Measurements from ENCODE around the gene DYNC1LI1. TPM values are rescaled to one million over a fixed set of nuclear protein-coding genes. Genes with fewer than 3 reads are reported as not detected.

DYNC1LI1 gene
- total RNA-seq, 1 experiment from 2014 or later: 36.9 TPM

- Histone ChIP-seq H3K4me3 (ENCODE audit: low read length) (no peak overlapping the region), H3K9ac (ENCODE audit: low read length) (no peak overlapping the region), H3K4me1 (ENCODE audit: low read length) (peaks cover 30% of the 10 kb centered on the region), H3K27ac (ENCODE audit: low read length) (peak overlapping the region; percentile 19; the same call in 1 of the 2 replicates), H3K79me2 (ENCODE audit: low read length) (peaks cover 90% of the 10 kb centered on the region), H3K4me2 (ENCODE audit: low read depth, low read length, poor library complexity, severe bottlenecking) (no peak overlapping the region), H3K9me2 (replicated peaks; ENCODE audit: insufficient read depth, low read length) (no peaks in the 10 kb centered on the region), H2AFZ (ENCODE audit: low read length) (no peak overlapping the region), H3K27me3 (ENCODE audit: low read length) (no peaks in the 10 kb centered on the region), H3K36me3 (ENCODE audit: insufficient read depth, low read length) (peaks cover 24% of the 10 kb centered on the region; the same call in 1 of the 2 replicates), H4K20me1 (ENCODE audit: insufficient read depth, low read depth, low read length) (no peaks in the 10 kb centered on the region), H3K9me3 (ENCODE audit: low read length) (no peaks in the 10 kb centered on the region)
- DNase-seq: no peak
Observed at GRCh38 chr3:32493437-32494414, 76.9 kb downstream of the DYNC1LI1 start.

GRCh38 chr3:32492684-32493436 lies 77.8 kb downstream of the DYNC1LI1 start:
- Histone ChIP-seq H3K9me2 (replicated peaks; ENCODE audit: insufficient read depth, low read length) (no peaks in the 10 kb centered on the region), H3K27me3 (ENCODE audit: low read length) (no peaks in the 10 kb centered on the region), H3K27ac (ENCODE audit: low read length) (peak overlapping the region; percentile 19; the same call in 1 of the 2 replicates), H3K4me3 (ENCODE audit: low read length) (no peak overlapping the region), H2AFZ (ENCODE audit: low read length) (no peak overlapping the region), H3K4me2 (ENCODE audit: low read depth, low read length, poor library complexity, severe bottlenecking) (no peak overlapping the region), H3K4me1 (ENCODE audit: low read length) (peaks cover 21% of the 10 kb centered on the region), H3K9ac (ENCODE audit: low read length) (no peak overlapping the region), H4K20me1 (ENCODE audit: insufficient read depth, low read depth, low read length) (no peaks in the 10 kb centered on the region), H3K79me2 (ENCODE audit: low read length) (peaks cover 88% of the 10 kb centered on the region), H3K36me3 (ENCODE audit: insufficient read depth, low read length) (peaks cover 27% of the 10 kb centered on the region; the same call in 1 of the 2 replicates), H3K9me3 (ENCODE audit: low read length) (no peaks in the 10 kb centered on the region)
- no peak for DNase-seq

GRCh38 chr3:32488474-32489008 lies 82.1 kb downstream of the DYNC1LI1 start:
- H3K79me2 ChIP-seq (ENCODE audit: low read length): peaks cover 58% of the 10 kb centered on the region
- peaks cover 27% of the 10 kb centered on the region for H3K4me1 ChIP-seq (ENCODE audit: low read length)
- H3K9me2 ChIP-seq (replicated peaks; ENCODE audit: insufficient read depth, low read length): no peaks in the 10 kb centered on the region
- H3K4me3 ChIP-seq (ENCODE audit: low read length): no peak overlapping the region
- H4K20me1 ChIP-seq (ENCODE audit: insufficient read depth, low read depth, low read length): no peaks in the 10 kb centered on the region
- H3K36me3 ChIP-seq (ENCODE audit: insufficient read depth, low read length): peaks cover 38% of the 10 kb centered on the region; the same call in 1 of the 2 replicates
- H3K9ac ChIP-seq (ENCODE audit: low read length): no peak overlapping the region
- DNase-seq: no peak
- H3K27ac ChIP-seq (ENCODE audit: low read length): no peak overlapping the region
- H2AFZ ChIP-seq (ENCODE audit: low read length): no peak overlapping the region
- no peaks in the 10 kb centered on the region for H3K9me3 ChIP-seq (ENCODE audit: low read length)
- no peaks in the 10 kb centered on the region for H3K27me3 ChIP-seq (ENCODE audit: low read length)
- H3K4me2 ChIP-seq (ENCODE audit: low read depth, low read length, poor library complexity, severe bottlenecking): no peak overlapping the region

- Histone ChIP-seq H3K9ac (ENCODE audit: low read length) (no peak overlapping the region), H4K20me1 (ENCODE audit: insufficient read depth, low read depth, low read length) (no peaks in the 10 kb centered on the region), H3K4me2 (ENCODE audit: low read depth, low read length, poor library complexity, severe bottlenecking) (no peak overlapping the region), H3K4me1 (ENCODE audit: low read length) (peaks cover 30% of the 10 kb centered on the region), H3K79me2 (ENCODE audit: low read length) (peaks cover 58% of the 10 kb centered on the region), H3K27ac (ENCODE audit: low read length) (peak overlapping the region; percentile 6; the same call in 1 of the 2 replicates), H3K27me3 (ENCODE audit: low read length) (no peaks in the 10 kb centered on the region), H3K36me3 (ENCODE audit: insufficient read depth, low read length) (peaks cover 43% of the 10 kb centered on the region; the same call in 1 of the 2 replicates), H3K9me3 (ENCODE audit: low read length) (no peaks in the 10 kb centered on the region), H3K9me2 (replicated peaks; ENCODE audit: insufficient read depth, low read length) (no peaks in the 10 kb centered on the region), H2AFZ (ENCODE audit: low read length) (no peak overlapping the region), H3K4me3 (ENCODE audit: low read length) (no peak overlapping the region)
- DNase-seq: no peak
Observed at GRCh38 chr3:32487781-32488473, 82.7 kb downstream of the DYNC1LI1 start.

- peak overlapping the region; percentile 56 for H3K4me3 ChIP-seq (ENCODE audit: low read length)
- DNase-seq: peak; percentile 87
- peak overlapping the region; percentile 79 for H3K4me2 ChIP-seq (ENCODE audit: low read depth, low read length, poor library complexity, severe bottlenecking)
- peaks cover 52% of the 10 kb centered on the region for H3K79me2 ChIP-seq (ENCODE audit: low read length)
- H3K9me3 ChIP-seq (ENCODE audit: low read length): no peaks in the 10 kb centered on the region
- H3K36me3 ChIP-seq (ENCODE audit: insufficient read depth, low read length): peaks cover 43% of the 10 kb centered on the region
- peak overlapping the region; percentile 74; the same call in 1 of the 2 replicates for H2AFZ ChIP-seq (ENCODE audit: low read length)
- H4K20me1 ChIP-seq (ENCODE audit: insufficient read depth, low read depth, low read length): no peaks in the 10 kb centered on the region
- no peaks in the 10 kb centered on the region for H3K9me2 ChIP-seq (replicated peaks; ENCODE audit: insufficient read depth, low read length)
- H3K4me1 ChIP-seq (ENCODE audit: low read length): peaks cover 32% of the 10 kb centered on the region
- H3K9ac ChIP-seq (ENCODE audit: low read length): peak overlapping the region; percentile 62
- H3K27ac ChIP-seq (ENCODE audit: low read length): peak overlapping the region; percentile 94
- no peaks in the 10 kb centered on the region for H3K27me3 ChIP-seq (ENCODE audit: low read length)
Observed at GRCh38 chr3:32484436-32484835, 86.2 kb downstream of the DYNC1LI1 start.

- H3K27ac ChIP-seq (ENCODE audit: low read length): peak overlapping the region; percentile 94
- no peaks in the 10 kb centered on the region for H3K9me2 ChIP-seq (replicated peaks; ENCODE audit: insufficient read depth, low read length)
- H3K27me3 ChIP-seq (ENCODE audit: low read length): no peaks in the 10 kb centered on the region
- H3K4me1 ChIP-seq (ENCODE audit: low read length): peaks cover 35% of the 10 kb centered on the region
- H3K79me2 ChIP-seq (ENCODE audit: low read length): peaks cover 59% of the 10 kb centered on the region
- H3K9ac ChIP-seq (ENCODE audit: low read length): peak overlapping the region; percentile 62
- H2AFZ ChIP-seq (ENCODE audit: low read length): no peak overlapping the region
- H3K9me3 ChIP-seq (ENCODE audit: low read length): no peaks in the 10 kb centered on the region
- H3K36me3 ChIP-seq (ENCODE audit: insufficient read depth, low read length): peaks cover 47% of the 10 kb centered on the region
- H3K4me3 ChIP-seq (ENCODE audit: low read length): peak overlapping the region; percentile 56; the same call in 1 of the 2 replicates
- H3K4me2 ChIP-seq (ENCODE audit: low read depth, low read length, poor library complexity, severe bottlenecking): peak overlapping the region; percentile 79
- no peaks in the 10 kb centered on the region for H4K20me1 ChIP-seq (ENCODE audit: insufficient read depth, low read depth, low read length)
- peak; percentile 71 for DNase-seq
Observed at GRCh38 chr3:32483772-32484171, 86.9 kb downstream of the DYNC1LI1 start.

- H3K9me3 ChIP-seq (ENCODE audit: low read length): no peaks in the 10 kb centered on the region
- peaks cover 48% of the 10 kb centered on the region for H3K36me3 ChIP-seq (ENCODE audit: insufficient read depth, low read length)
- no peak overlapping the region for H3K4me2 ChIP-seq (ENCODE audit: low read depth, low read length, poor library complexity, severe bottlenecking)
- H3K79me2 ChIP-seq (ENCODE audit: low read length): peaks cover 57% of the 10 kb centered on the region
- no peak for DNase-seq
- no peaks in the 10 kb centered on the region for H3K9me2 ChIP-seq (replicated peaks; ENCODE audit: insufficient read depth, low read length)
- no peak overlapping the region for H3K4me3 ChIP-seq (ENCODE audit: low read length)
- H3K27me3 ChIP-seq (ENCODE audit: low read length): no peaks in the 10 kb centered on the region
- peak overlapping the region; percentile 94 for H3K27ac ChIP-seq (ENCODE audit: low read length)
- no peak overlapping the region for H2AFZ ChIP-seq (ENCODE audit: low read length)
- H4K20me1 ChIP-seq (ENCODE audit: insufficient read depth, low read depth, low read length): no peaks in the 10 kb centered on the region
- H3K9ac ChIP-seq (ENCODE audit: low read length): no peak overlapping the region
- peaks cover 44% of the 10 kb centered on the region for H3K4me1 ChIP-seq (ENCODE audit: low read length)
Observed at GRCh38 chr3:32482693-32483092, 88.0 kb downstream of the DYNC1LI1 start.
